NT2/D1 (cell line): ENCODE measurements around the gene TM6SF1.

Source experiments
- DNase-seq: peaks from one replicate; pipeline ENCODE4 v3.0.0-alpha.2; 2011; ENCODE audit warnings: low read depth, low spot score
- H3K27me3 ChIP-seq: 2 replicates; pipeline ENCODE4 v1.6.0; 2011; ENCODE audit warnings: mild to moderate bottlenecking; ENCODE audit not compliant: insufficient read length, insufficient read depth
- H3K36me3 ChIP-seq: 2 replicates; pipeline ENCODE4 v1.6.1; 2011; ENCODE audit warnings: mild to moderate bottlenecking, low read length, mixed read lengths; ENCODE audit not compliant: insufficient read depth, insufficient read length
- H3K4me1 ChIP-seq: 2 replicates; pipeline ENCODE4 v1.5.1; 2011; ENCODE audit not compliant: insufficient read depth, insufficient read length
- H3K4me3 ChIP-seq: 2 replicates; pipeline ENCODE4 v1.5.1; 2011; ENCODE audit warnings: low read depth; ENCODE audit not compliant: insufficient read length
- H3K9ac ChIP-seq: 2 replicates; pipeline ENCODE4 v1.6.0; 2011; ENCODE audit warnings: low read depth; ENCODE audit not compliant: insufficient read length
- H3K9me3 ChIP-seq: 2 replicates; pipeline ENCODE4 v1.5.1; 2011; ENCODE audit warnings: mild to moderate bottlenecking, low read length; ENCODE audit not compliant: insufficient read depth
- SUZ12 ChIP-seq: IDR thresholded peaks from 2 replicates; pipeline ENCODE4 v1.6.1; 2011; ENCODE audit not compliant: insufficient read length, insufficient read depth; ENCODE audit errors: extremely low read depth
- YY1 ChIP-seq: IDR thresholded peaks from 2 replicates; pipeline ENCODE4 v1.6.1; 2011; ENCODE audit not compliant: insufficient read length, insufficient read depth
- ZNF274 ChIP-seq: IDR thresholded peaks from 2 replicates; pipeline ENCODE4 v1.6.1; 2011; ENCODE audit warnings: mild to moderate bottlenecking, low read depth, low read length

TM6SF1 gene

GRCh38 chr15:83153288-83153687, 45.8 kb downstream of the TM6SF1 start:
- Histone ChIP-seq H3K27me3 (no peaks in the 10 kb centered on the region), H3K9me3 (no peaks in the 10 kb centered on the region), H3K4me3 (no peak overlapping the region), H3K4me1 (no peaks in the 10 kb centered on the region), H3K9ac (no peak overlapping the region), H3K36me3 (peaks cover 59% of the 10 kb centered on the region)
- TF ChIP-seq YY1, result no peak
- no peak for TF ChIP-seq SUZ12
- no peak for TF ChIP-seq ZNF274
- no peak for DNase-seq

- no peak for DNase-seq
- no peak overlapping the region for H3K4me3 ChIP-seq
- no peak for TF ChIP-seq SUZ12
- no peak for TF ChIP-seq ZNF274
- no peak for TF ChIP-seq YY1
- H3K27me3 ChIP-seq, result no peaks in the 10 kb centered on the region
- H3K9ac ChIP-seq, result no peak overlapping the region
- H3K9me3 ChIP-seq, result no peaks in the 10 kb centered on the region
- H3K4me1 ChIP-seq, result no peaks in the 10 kb centered on the region
- peaks cover 57% of the 10 kb centered on the region for H3K36me3 ChIP-seq
Observed at GRCh38 chr15:83155942-83156341, 48.5 kb downstream of the TM6SF1 start.

GRCh38 chr15:83158393-83158792, 50.9 kb downstream of the TM6SF1 start:
- Histone ChIP-seq H3K9ac (no peak overlapping the region), H3K27me3 (no peaks in the 10 kb centered on the region), H3K36me3 (peaks cover 53% of the 10 kb centered on the region), H3K9me3 (no peaks in the 10 kb centered on the region), H3K4me3 (no peak overlapping the region), H3K4me1 (no peaks in the 10 kb centered on the region)
- DNase-seq, result no peak
- TF ChIP-seq YY1, result no peak
- no peak for TF ChIP-seq SUZ12
- TF ChIP-seq ZNF274, result no peak

- no peak overlapping the region for H3K4me3 ChIP-seq
- no peak for DNase-seq
- no peak overlapping the region for H3K9ac ChIP-seq
- H3K27me3 ChIP-seq, result no peaks in the 10 kb centered on the region
- no peaks in the 10 kb centered on the region for H3K9me3 ChIP-seq
- peaks cover 50% of the 10 kb centered on the region for H3K36me3 ChIP-seq
- TF ChIP-seq SUZ12 (no peak), ZNF274 (no peak), YY1 (no peak)
- no peaks in the 10 kb centered on the region for H3K4me1 ChIP-seq
Observed at GRCh38 chr15:83160741-83161140, 53.3 kb downstream of the TM6SF1 start.

- H3K27me3 ChIP-seq, result no peaks in the 10 kb centered on the region
- H3K9ac ChIP-seq, result no peak overlapping the region
- H3K4me1 ChIP-seq, result no peaks in the 10 kb centered on the region
- DNase-seq, result no peak
- no peak for TF ChIP-seq YY1
- TF ChIP-seq ZNF274, result no peak
- TF ChIP-seq SUZ12, result no peak
- no peak overlapping the region for H3K4me3 ChIP-seq
- peaks cover 30% of the 10 kb centered on the region for H3K36me3 ChIP-seq
- no peaks in the 10 kb centered on the region; the same call in 1 of the 2 replicates for H3K9me3 ChIP-seq
Observed at GRCh38 chr15:83163032-83163431, 55.6 kb downstream of the TM6SF1 start.

- TF ChIP-seq ZNF274, result no peak
- no peak for TF ChIP-seq SUZ12
- TF ChIP-seq YY1, result no peak
- no peak for DNase-seq
Observed at GRCh38 chr15:83164111-83164770, 56.8 kb downstream of the TM6SF1 start.

GRCh38 chr15:83164771-83165404, 57.4 kb downstream of the TM6SF1 start:
- Histone ChIP-seq H3K4me3 (no peak overlapping the region), H3K9ac (no peak overlapping the region), H3K4me1 (no peaks in the 10 kb centered on the region), H3K36me3 (peaks cover 18% of the 10 kb centered on the region), H3K27me3 (no peaks in the 10 kb centered on the region), H3K9me3 (no peaks in the 10 kb centered on the region; the same call in 1 of the 2 replicates)
- DNase-seq, result no peak
- TF ChIP-seq YY1 (no peak), ZNF274 (no peak), SUZ12 (no peak)

More at GRCh38 chr15:83164111-83164770, 56.8 kb downstream of the TM6SF1 start:
- peaks cover 21% of the 10 kb centered on the region for H3K36me3 ChIP-seq
- no peak overlapping the region for H3K4me3 ChIP-seq
- no peak overlapping the region for H3K9ac ChIP-seq
- no peaks in the 10 kb centered on the region for H3K4me1 ChIP-seq
- H3K27me3 ChIP-seq, result no peaks in the 10 kb centered on the region
- no peaks in the 10 kb centered on the region; the same call in 1 of the 2 replicates for H3K9me3 ChIP-seq
